ENCODE data around the gene NELFA. TPM values are rescaled to one million over a fixed set of nuclear protein-coding genes. Genes with fewer than 3 reads are reported as not detected.
"Not testable (repeated sequence)": the region's sequence is repeated elsewhere in the genome, so short reads cannot be mapped to it uniquely, and the experiment has no call there.

Gene NELFA
- total RNA-seq, 1 donor from 2014 or later: 34.5 TPM

- H3K4me3 ChIP-seq (ENCODE audit: low read depth, low read length): no peak overlapping the region
- TF ChIP-seq CTCF (conservative IDR thresholded peaks at IDR 0.05; ENCODE audit: low read depth, low read length): no peak
Observed at GRCh38 chr4:2006367-2006766, 2.4 kb downstream of the NELFA start.

DNA sequence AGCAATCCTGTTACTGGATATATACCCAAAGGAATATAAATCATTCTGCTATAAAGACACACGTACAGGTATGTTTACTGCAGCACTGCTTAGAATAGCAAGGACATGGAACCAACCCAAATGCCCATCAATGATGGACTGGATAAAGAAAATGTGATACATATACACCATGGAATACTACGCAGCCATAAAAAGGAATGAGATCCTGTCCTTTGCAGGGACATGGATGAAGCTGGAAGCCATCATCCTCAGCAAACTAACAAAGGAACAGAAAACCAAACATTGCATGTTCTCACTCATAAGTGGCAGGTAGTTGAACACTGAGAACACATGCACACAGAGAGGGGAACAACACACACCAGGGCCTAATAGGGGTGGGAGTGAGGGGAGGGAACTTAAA is 5.4 kb downstream of the NELFA start:
- DNase-seq (ENCODE audit: low read depth); H3K4me3 ChIP-seq (ENCODE audit: low read depth, low read length): not testable (repeated sequence)

More at GRCh38 chr4:2006367-2006766, 2.4 kb downstream of the NELFA start:
- DNase-seq (ENCODE audit: low read depth): no peak

GRCh38 chr4:1999308-1999707 is 9.5 kb downstream of the NELFA start:
- H3K4me3 ChIP-seq (ENCODE audit: low read depth, low read length); DNase-seq (ENCODE audit: low read depth): not testable (repeated sequence)

DNA sequence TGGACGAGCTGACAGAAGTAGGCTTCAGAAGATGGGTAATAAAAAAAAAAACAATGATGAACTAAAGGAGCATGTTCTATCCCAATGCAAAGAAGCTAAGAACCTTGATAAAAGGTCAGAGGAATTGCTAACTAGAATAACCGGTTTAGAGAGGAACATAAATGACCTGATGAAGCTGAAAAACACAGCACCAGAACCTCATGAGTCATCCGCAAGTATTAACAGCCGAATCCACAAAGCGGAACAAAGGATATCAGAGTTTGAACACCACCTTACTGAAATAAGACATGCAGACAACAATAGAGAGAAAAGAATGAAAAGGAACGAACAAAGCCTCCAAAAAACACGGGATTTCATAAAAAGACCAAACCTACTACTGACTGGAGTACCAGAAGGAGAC is 10.5 kb downstream of the NELFA start:
- H3K4me3 ChIP-seq (ENCODE audit: low read depth, low read length): peak overlapping the region; percentile 14
- DNase-seq (ENCODE audit: low read depth): peak; percentile 71
- no peak for TF ChIP-seq CTCF (conservative IDR thresholded peaks at IDR 0.05; ENCODE audit: low read depth, low read length)

DNA sequence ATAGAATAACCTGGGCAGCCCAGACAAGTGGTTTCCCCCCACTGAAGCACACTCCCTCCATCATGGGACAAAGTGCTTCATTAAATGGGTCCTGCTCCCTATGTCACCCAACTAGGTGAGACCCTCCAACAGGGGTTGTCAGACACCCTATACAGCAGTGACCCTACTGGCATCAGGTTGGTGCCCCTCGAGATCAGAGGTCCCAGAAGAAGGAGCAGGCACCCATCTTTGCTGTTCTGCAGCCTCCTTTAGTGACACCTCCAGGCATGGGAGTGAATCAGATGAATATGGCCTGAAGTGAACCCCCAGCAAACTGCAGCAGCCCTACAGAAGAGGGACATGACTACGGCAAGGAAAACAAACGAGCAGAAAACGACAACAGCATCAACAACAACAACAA is 11.1 kb downstream of the NELFA start:
- no peak for TF ChIP-seq CTCF (conservative IDR thresholded peaks at IDR 0.05; ENCODE audit: low read depth, low read length)
- DNase-seq (ENCODE audit: low read depth): no peak

DNA sequence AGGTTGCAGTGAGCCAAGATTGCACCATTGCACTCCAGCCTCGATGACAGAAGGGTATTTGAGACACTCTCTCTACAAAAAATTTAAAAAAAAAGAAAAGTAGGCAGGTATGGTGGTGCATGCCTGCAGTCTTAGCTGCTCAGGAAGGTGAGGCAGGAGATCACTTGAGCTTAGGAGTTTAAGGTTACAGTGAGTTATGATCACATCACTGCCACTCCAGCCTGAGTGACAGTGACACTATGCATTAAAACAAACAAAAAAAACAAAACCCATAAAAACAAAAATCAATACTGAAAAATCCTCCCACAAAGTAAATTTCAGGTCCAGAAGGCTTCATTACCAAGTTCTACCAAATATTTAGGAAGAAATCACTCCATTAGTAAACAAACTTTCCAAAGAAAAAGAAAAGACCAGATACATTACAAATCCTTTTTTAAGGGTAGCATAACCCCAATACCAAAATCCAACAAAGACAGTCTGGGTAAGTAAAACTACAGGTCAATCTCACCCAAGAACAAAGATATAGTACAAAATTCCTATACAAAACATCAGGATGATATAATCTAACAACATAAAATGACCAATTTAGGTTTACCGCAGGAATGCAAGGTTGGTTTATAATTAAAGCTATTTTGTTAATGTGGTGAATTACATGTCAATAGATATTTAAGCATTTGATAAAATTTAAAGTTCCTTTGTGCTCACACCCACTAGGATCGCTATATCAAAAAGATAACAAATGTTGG is 11.7 kb downstream of the NELFA start:
- no peak for DNase-seq (ENCODE audit: low read depth)
- no peak overlapping the region for H3K4me3 ChIP-seq (ENCODE audit: low read depth, low read length)
- no peak for TF ChIP-seq CTCF (conservative IDR thresholded peaks at IDR 0.05; ENCODE audit: low read depth, low read length)

More for the DNA sequence above, 11.1 kb downstream of the NELFA start:
- no peak overlapping the region for H3K4me3 ChIP-seq (ENCODE audit: low read depth, low read length)

DNA sequence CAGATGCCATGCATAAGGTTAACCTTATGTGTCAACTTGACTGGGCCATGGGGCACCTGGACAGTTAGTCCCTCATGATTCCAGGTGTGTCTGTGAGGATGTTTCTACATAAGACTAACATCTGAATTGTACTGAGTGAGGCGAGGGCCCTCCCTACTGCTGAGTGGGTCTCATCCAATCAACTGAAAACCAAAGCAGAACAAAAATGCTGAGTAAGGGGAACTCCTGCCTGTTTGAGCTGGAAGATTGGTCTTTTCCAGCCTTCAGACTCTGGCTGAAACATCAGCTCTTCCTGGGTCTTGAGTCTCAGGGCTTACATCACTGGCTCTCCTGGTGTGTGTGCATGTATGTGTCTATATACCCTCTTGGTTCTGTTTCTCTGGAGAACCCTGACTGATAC is 13.8 kb downstream of the NELFA start:
- DNase-seq (ENCODE audit: low read depth): no peak
- TF ChIP-seq CTCF (conservative IDR thresholded peaks at IDR 0.05; ENCODE audit: low read depth, low read length): no peak
- no peak overlapping the region for H3K4me3 ChIP-seq (ENCODE audit: low read depth, low read length)

- not testable (repeated sequence) for DNase-seq (ENCODE audit: low read depth); H3K4me3 ChIP-seq (ENCODE audit: low read depth, low read length)
Observed at GRCh38 chr4:1993718-1994516, 14.9 kb downstream of the NELFA start.

All from epithelial cell of proximal tubule (primary cell).